IMR-90 (cell line): Measurements from ENCODE around the gene NAB1. TPM values are rescaled to one million over a fixed set of nuclear protein-coding genes. Genes with fewer than 3 reads are reported as not detected.

Source experiments
- ATAC-seq: fragments of 200-7000 bp; cut with Tn5 transposase; 2 replicates; pipeline ENCODE4 v1.9.1; 2020; ENCODE audit warnings: low read depth, mild to moderate bottlenecking, moderate library complexity
- BruUV-seq: library from RNA; stranded (reverse); fragments of 400-500 nt; replicated peaks from 2 replicates; lab custom pipeline; 2021; lab: Mats Ljungman, UMichigan
- CTCF ChIA-PET: fragments of 300-600 bp; formaldehyde crosslinking; extraction: SDS; loops from one replicate; lab custom pipeline; 2021; ENCODE audit warnings: antibody characterized with exemption; lab: Yijun Ruan, JAX
- POLR2A ChIA-PET: fragments of 300-600 bp; sonication (Branson Sonifier 250); formaldehyde crosslinking; loops from one replicate; lab custom pipeline; 2022; ENCODE audit warnings: antibody characterized with exemption; ENCODE audit not compliant: unreplicated experiment; lab: Charles Lee
- DNase-seq: peaks from one replicate; pipeline ENCODE4 v3.0.0; 2013
- H2AFZ ChIP-seq: replicated peaks from 2 replicates; pipeline ENCODE3; 2013; ENCODE audit warnings: low read length, mild to moderate bottlenecking; ENCODE audit not compliant: poor library complexity
- H2AK5ac ChIP-seq: 2 replicates; pipeline ENCODE4 v1.6.1; 2013; ENCODE audit warnings: low read depth, low read length, inconsistent platforms
- H2AK9ac ChIP-seq: replicated peaks from 2 replicates; pipeline ENCODE3; 2013; ENCODE audit warnings: mild to moderate bottlenecking, low read depth, low read length, moderate library complexity; ENCODE audit not compliant: poor library complexity
- H2BK120ac ChIP-seq: 2 replicates; pipeline ENCODE4 v1.6.1; 2013; ENCODE audit warnings: low read depth, low read length, inconsistent platforms
- H2BK15ac ChIP-seq: 3 replicates; pipeline ENCODE4 v1.6.1; 2013; ENCODE audit warnings: low read depth, low read length, inconsistent platforms
- H2BK20ac ChIP-seq: 2 replicates; pipeline ENCODE4 v1.6.1; 2013; ENCODE audit warnings: low read depth, mild to moderate bottlenecking, inconsistent platforms, low read length, moderate library complexity
- H2BK5ac ChIP-seq: 2 replicates; pipeline ENCODE4 v1.6.1; 2013; ENCODE audit warnings: mild to moderate bottlenecking, low read depth, low read length, inconsistent platforms; ENCODE audit not compliant: poor library complexity, severe bottlenecking
- H3K14ac ChIP-seq: replicated peaks from 2 replicates; pipeline ENCODE4 v1.6.1; 2013; ENCODE audit warnings: low read depth, low read length, inconsistent platforms
- H3K18ac ChIP-seq: 2 replicates; pipeline ENCODE4 v1.6.1; 2013; ENCODE audit warnings: low read depth, low read length, control low read depth
- H3K23ac ChIP-seq: 2 replicates; pipeline ENCODE4 v1.6.1; 2013; ENCODE audit warnings: low read depth, low read length, inconsistent platforms
- H3K27ac ChIP-seq: 2 replicates; pipeline ENCODE4 v1.5.1; 2013; ENCODE audit warnings: mild to moderate bottlenecking, control low read depth, low read length; ENCODE audit not compliant: insufficient read depth
- H3K27me3 ChIP-seq: 2 replicates; pipeline ENCODE4 v1.6.1; 2013; ENCODE audit warnings: low read length; ENCODE audit not compliant: control insufficient read depth, insufficient read depth
- H3K36me3 ChIP-seq: 2 replicates; pipeline ENCODE4 v1.6.1; 2013; ENCODE audit warnings: low read length, mixed read lengths; ENCODE audit not compliant: control insufficient read depth, insufficient read depth
- H3K4ac ChIP-seq: 2 replicates; pipeline ENCODE4 v1.6.1; 2013; ENCODE audit warnings: low read depth, low read length, inconsistent platforms
- H3K4me1 ChIP-seq: 2 replicates; pipeline ENCODE4 v1.6.1; 2013; ENCODE audit warnings: low read length, mixed read lengths; ENCODE audit not compliant: control insufficient read depth, insufficient read depth
- H3K4me2 ChIP-seq: 2 replicates; pipeline ENCODE4 v1.6.1; 2013; ENCODE audit warnings: low read depth, mild to moderate bottlenecking, control low read depth, low read length, moderate library complexity
- H3K4me3 ChIP-seq: 2 replicates; pipeline ENCODE4 v1.5.1; 2013; ENCODE audit warnings: low read depth, mild to moderate bottlenecking, control low read depth, low read length, moderate library complexity; ENCODE audit not compliant: insufficient read depth
- H3K56ac ChIP-seq: 2 replicates; pipeline ENCODE4 v1.6.1; 2013; ENCODE audit warnings: low read length, inconsistent platforms; ENCODE audit not compliant: insufficient read depth; ENCODE audit errors: extremely low read depth
- H3K79me1 ChIP-seq, 2 experiments: 2 replicates each; pipeline ENCODE4 v1.6.1; 2013; ENCODE audit warnings: low read length in 2 of 2, inconsistent platforms in 1 of 2, low read depth in 1 of 2
- H3K9ac ChIP-seq: 2 replicates; pipeline ENCODE4 v1.6.1; 2013; ENCODE audit warnings: low read depth, low read length, control low read depth
- H3K9me1 ChIP-seq: 2 replicates; pipeline ENCODE4 v1.6.1; 2013; ENCODE audit warnings: low read length, inconsistent platforms; ENCODE audit not compliant: insufficient read depth
- H3K9me3 ChIP-seq: 2 replicates; pipeline ENCODE4 v1.6.1; 2013; ENCODE audit warnings: low read length; ENCODE audit not compliant: control insufficient read depth, insufficient read depth
- H4K20me1 ChIP-seq: 2 replicates; pipeline ENCODE4 v1.6.1; 2013; ENCODE audit warnings: low read length, inconsistent platforms; ENCODE audit not compliant: insufficient read depth
- H4K5ac ChIP-seq: 2 replicates; pipeline ENCODE4 v1.6.1; 2013; ENCODE audit warnings: mild to moderate bottlenecking, low read depth, low read length, control low read depth
- H4K8ac ChIP-seq, 2 experiments: 2 replicates each; pipeline ENCODE4 v1.6.1; 2013; ENCODE audit warnings: low read depth in 2 of 2, low read length in 2 of 2, control low read depth in 1 of 2, inconsistent platforms in 1 of 2
- H4K91ac ChIP-seq: 2 replicates; pipeline ENCODE4 v1.6.1; 2013; ENCODE audit warnings: low read depth, low read length, inconsistent platforms; ENCODE audit not compliant: insufficient read depth
- CTCF ChIP-seq: conservative IDR thresholded peaks from 2 replicates; pipeline ENCODE4 v1.5.1; 2012; ENCODE audit warnings: mild to moderate bottlenecking, low read depth, low read length, improper control_type of control experiment
- MAFK ChIP-seq: IDR thresholded peaks from 2 replicates; pipeline ENCODE4 v1.6.1; 2012; ENCODE audit warnings: low read depth, low read length, improper control_type of control experiment
- MAZ ChIP-seq: IDR thresholded peaks from 2 replicates; pipeline ENCODE4 v1.6.1; 2012; ENCODE audit warnings: low read depth, mild to moderate bottlenecking, low read length, improper control_type of control experiment, moderate library complexity, borderline replicate concordance
- RAD21 ChIP-seq: IDR thresholded peaks from 2 replicates; pipeline ENCODE4 v1.6.1; 2012; ENCODE audit warnings: low read length, improper control_type of control experiment
- RCOR1 ChIP-seq: IDR thresholded peaks from 2 replicates; pipeline ENCODE4 v1.6.1; 2012; ENCODE audit warnings: mild to moderate bottlenecking, low read length, improper control_type of control experiment; ENCODE audit not compliant: insufficient replicate concordance
- WGBS, 2 experiments: methylation state at CpG; one replicate each; pipeline versions ENCODE4 v1.1.5 to v1.1.7; 2013; ENCODE audit warnings: missing lambda C conversion rate in 2 of 2; ENCODE audit not compliant: insufficient read length in 1 of 2; ENCODE audit errors: extremely low coverage in 2 of 2; 5-methylcytosine and 5-hydroxymethylcytosine counted together
- dilution Hi-C: fragments of 300-500 bp; cut with HindIII; formaldehyde crosslinking; loops from one replicate; pipeline ENCODE4 v1.14.3; 2018; ENCODE audit warnings: low sequenced_read_pairs; ENCODE audit not compliant: unreplicated experiment
- in situ Hi-C: fragments of 300-500 bp; cut with MboI; formaldehyde crosslinking; loops from 3 replicates; pipeline ENCODE4 v1.14.3; 2019; ENCODE audit warnings: low sequenced_read_pairs, inconsistent platforms, mixed read lengths
- intact Hi-C: fragments of 100-400 bp; cut with micrococcal nuclease; formaldehyde crosslinking; loops from 2 replicates; pipeline ENCODE4 v1.10.0; 2022
- polyA plus RNA-seq, 3 experiments: library from polyadenylated mRNA; depleted of rRNA; stranded (reverse); fragments of >200 nt; gene quantifications; 2 replicates each; pipeline ENCODE4 v1.2.3, GENCODE V29; 2012; ENCODE audit warnings: low replicate concordance in 1 of 3
- total RNA-seq: library from RNA; depleted of rRNA; stranded (reverse); fragments of >200 nt; gene quantifications from 2 replicates; pipeline ENCODE4 v1.2.3, GENCODE V29; 2012

The NAB1 gene
- total and polyA plus RNA-seq, 2 of the 4 experiments (the other 2 are of a cell fraction) = 11.9 to 31.2 TPM

- no peaks in the 10 kb centered on the region for H3K27me3 ChIP-seq
- DNase-seq = peak; percentile 52
- no peaks in the 10 kb centered on the region for H4K20me1 ChIP-seq
- dilution Hi-C loops (no loop called here), in situ Hi-C loops (no loop called here), intact Hi-C loops (no loop called here)
- H2AK9ac ChIP-seq = no peak overlapping the region
- no peak overlapping the region for H2AFZ ChIP-seq
- 0 out of 2 replicates have a peak overlapping the region, but pooled peaks have one; percentile 62 for H3K14ac ChIP-seq
- H3K9me3 ChIP-seq = no peaks in the 10 kb centered on the region
- no peak overlapping the region for H4K91ac ChIP-seq
- no peak overlapping the region for H3K4me3 ChIP-seq
- peaks cover 7% of the 10 kb centered on the region; the same call in 1 of the 2 replicates for H3K9me1 ChIP-seq
- BruUV-seq = no TSS peak
- H4K8ac ChIP-seq = no peak overlapping the region
- H3K4ac ChIP-seq = no peak overlapping the region
- H3K23ac ChIP-seq = no peak overlapping the region
- H3K18ac ChIP-seq = no peak overlapping the region
- ChIA-PET POLR2A (no interaction called here), CTCF (no interaction called here)
- ATAC-seq = no peak
- no peak overlapping the region for H4K5ac ChIP-seq
- H3K36me3 ChIP-seq = peaks cover 9% of the 10 kb centered on the region
- H3K56ac ChIP-seq = no peak overlapping the region
- no peak overlapping the region for H2BK15ac ChIP-seq
- TF ChIP-seq CTCF (no peak), RAD21 (no peak), MAFK (no peak), RCOR1 (no peak), MAZ (no peak)
- H2AK5ac ChIP-seq = no peak overlapping the region
- H3K79me1 ChIP-seq = peaks cover 10 to 25% of the 10 kb centered on the region in 2 experiments; a peak in 3 of 4 replicates
- peak overlapping the region; percentile 4 for H2BK5ac ChIP-seq
- WGBS, 2 experiments = no CpG with 5 or more reads among the region's 5 CpGs
- H2BK20ac ChIP-seq = no peak overlapping the region
- H3K27ac ChIP-seq = no peak overlapping the region
- no peak overlapping the region for H2BK120ac ChIP-seq
- H3K4me1 ChIP-seq = peaks cover 2% of the 10 kb centered on the region; the same call in 1 of the 2 replicates
- H3K4me2 ChIP-seq = no peak overlapping the region
- H3K9ac ChIP-seq = no peak overlapping the region
Observed at GRCh38 chr2:190682168-190682567, 33.3 kb downstream of the NAB1 start.
